NCI-H2196 treated with DMSO at 0.1 percent for 48 hours (cell line): ENCODE data around the gene SIPA1L3.

ENCODE experiments used
- DNase-seq: peaks from one replicate; lab custom pipeline; 2025; ENCODE audit not compliant: unreplicated experiment; lab: John Stamatoyannopoulos, UW

The SIPA1L3 gene

GRCh38 chr19:37975596-37976515 lies 68.8 kb downstream of the SIPA1L3 start:
- no peak for DNase-seq

GRCh38 chr19:37977391-37977790 lies 70.4 kb downstream of the SIPA1L3 start:
- no peak for DNase-seq

GRCh38 chr19:37977992-37978391 lies 71.0 kb downstream of the SIPA1L3 start:
- no peak for DNase-seq

GRCh38 chr19:37979547-37980082 lies 72.6 kb downstream of the SIPA1L3 start:
- DNase-seq = no peak

- DNase-seq = no peak
Observed at GRCh38 chr19:37980419-37981170, 73.6 kb downstream of the SIPA1L3 start.

GRCh38 chr19:37981785-37982475 lies 74.9 kb downstream of the SIPA1L3 start:
- no peak for DNase-seq

GRCh38 chr19:37982655-37983054 lies 75.6 kb downstream of the SIPA1L3 start:
- no peak for DNase-seq

- no peak for DNase-seq
Observed at GRCh38 chr19:37983153-37983552, 76.1 kb downstream of the SIPA1L3 start.

GRCh38 chr19:37983916-37984315 lies 76.9 kb downstream of the SIPA1L3 start:
- no peak for DNase-seq

- no peak for DNase-seq
Observed at GRCh38 chr19:37986048-37986750, 79.2 kb downstream of the SIPA1L3 start.

GRCh38 chr19:37987356-37988332 lies 80.6 kb downstream of the SIPA1L3 start:
- DNase-seq = no peak

GRCh38 chr19:37988758-37989635 lies 82.0 kb downstream of the SIPA1L3 start:
- no peak for DNase-seq

GRCh38 chr19:37989855-37990254 lies 82.8 kb downstream of the SIPA1L3 start:
- DNase-seq = no peak

GRCh38 chr19:37990362-37990761 lies 83.4 kb downstream of the SIPA1L3 start:
- no peak for DNase-seq

- DNase-seq = no peak
Observed at GRCh38 chr19:37991176-37991835, 84.3 kb downstream of the SIPA1L3 start.

- no peak for DNase-seq
Observed at GRCh38 chr19:37991841-37992248, 84.8 kb downstream of the SIPA1L3 start.

GRCh38 chr19:37992761-37993160 lies 85.8 kb downstream of the SIPA1L3 start:
- no peak for DNase-seq

GRCh38 chr19:37994823-37995130 lies 87.8 kb downstream of the SIPA1L3 start:
- no peak for DNase-seq
